Measurements from ENCODE around the gene MAT2B.

The MAT2B gene

DNA sequence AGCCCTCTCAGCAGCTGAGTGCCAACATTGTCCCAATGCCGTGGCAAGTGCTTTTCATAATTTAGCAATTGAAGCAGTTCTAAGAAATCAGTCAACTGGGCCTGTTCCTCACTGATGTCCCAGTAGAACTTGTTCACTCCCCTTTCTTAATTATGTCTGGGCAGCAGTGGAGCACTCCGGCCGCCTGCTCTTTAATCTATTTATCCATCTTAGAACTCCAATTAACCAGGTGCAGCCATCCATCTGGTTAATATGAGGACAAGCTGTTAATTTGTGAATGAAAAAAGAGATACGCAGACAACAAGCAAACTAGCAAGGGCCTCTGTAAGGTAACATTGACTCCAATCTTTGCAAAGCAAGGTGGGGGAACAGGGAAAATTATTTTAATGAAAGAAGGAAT is 39.4 kb downstream of the MAT2B start:
- no peaks in the 10 kb centered on the region for H3K9me3 ChIP-seq (ENCODE audit: insufficient read depth, low read length)

DNA sequence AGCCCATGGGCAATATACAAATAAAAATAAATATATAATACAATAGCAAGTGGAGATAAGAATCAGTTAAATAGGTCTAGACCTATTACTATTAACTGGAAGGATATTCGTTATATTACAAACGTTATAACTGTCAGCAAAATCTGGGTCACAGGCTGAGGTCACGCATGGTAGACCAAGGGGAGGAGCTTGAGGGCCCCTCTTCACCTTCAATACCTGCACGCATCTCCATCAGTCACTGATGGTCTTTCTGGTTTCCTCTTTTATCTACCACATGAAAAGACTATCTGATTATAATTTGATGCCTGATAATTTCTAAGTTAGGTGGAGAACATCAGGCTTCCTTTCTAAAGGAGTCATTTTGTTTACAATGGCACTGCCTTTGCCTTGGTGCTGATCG is 43.2 kb downstream of the MAT2B start:
- H3K9ac ChIP-seq (ENCODE audit: low read length), result no peak overlapping the region
- H3K9me2 ChIP-seq (replicated peaks; ENCODE audit: insufficient read depth, low read length), result no peaks in the 10 kb centered on the region
- H2AFZ ChIP-seq (ENCODE audit: low read depth, low read length, severe bottlenecking), result no peak overlapping the region
- no peak overlapping the region for H3K27ac ChIP-seq (ENCODE audit: low read depth, low read length)
- no peak overlapping the region for H3K4me3 ChIP-seq (ENCODE audit: insufficient read depth, low read length, poor library complexity, severe bottlenecking)
- no peaks in the 10 kb centered on the region for H3K9me3 ChIP-seq (ENCODE audit: insufficient read depth, low read length)
- no peaks in the 10 kb centered on the region for H3K27me3 ChIP-seq (ENCODE audit: low read length)
- no peaks in the 10 kb centered on the region for H3F3A ChIP-seq (ENCODE audit: insufficient read depth)
- no peaks in the 10 kb centered on the region for H3K79me2 ChIP-seq (ENCODE audit: insufficient read depth, low read length)
- H3K36me3 ChIP-seq (ENCODE audit: low read length), result no peaks in the 10 kb centered on the region
- no peak for TF ChIP-seq EZH2phosphoT487 (conservative IDR thresholded peaks at IDR 0.05; ENCODE audit: low read length)
- TF ChIP-seq, protein P1, sequence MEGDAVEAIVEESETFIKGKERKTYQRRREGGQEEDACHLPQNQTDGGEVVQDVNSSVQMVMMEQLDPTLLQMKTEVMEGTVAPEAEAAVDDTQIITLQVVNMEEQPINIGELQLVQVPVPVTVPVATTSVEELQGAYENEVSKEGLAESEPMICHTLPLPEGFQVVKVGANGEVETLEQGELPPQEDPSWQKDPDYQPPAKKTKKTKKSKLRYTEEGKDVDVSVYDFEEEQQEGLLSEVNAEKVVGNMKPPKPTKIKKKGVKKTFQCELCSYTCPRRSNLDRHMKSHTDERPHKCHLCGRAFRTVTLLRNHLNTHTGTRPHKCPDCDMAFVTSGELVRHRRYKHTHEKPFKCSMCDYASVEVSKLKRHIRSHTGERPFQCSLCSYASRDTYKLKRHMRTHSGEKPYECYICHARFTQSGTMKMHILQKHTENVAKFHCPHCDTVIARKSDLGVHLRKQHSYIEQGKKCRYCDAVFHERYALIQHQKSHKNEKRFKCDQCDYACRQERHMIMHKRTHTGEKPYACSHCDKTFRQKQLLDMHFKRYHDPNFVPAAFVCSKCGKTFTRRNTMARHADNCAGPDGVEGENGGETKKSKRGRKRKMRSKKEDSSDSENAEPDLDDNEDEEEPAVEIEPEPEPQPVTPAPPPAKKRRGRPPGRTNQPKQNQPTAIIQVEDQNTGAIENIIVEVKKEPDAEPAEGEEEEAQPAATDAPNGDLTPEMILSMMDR (IDR thresholded peaks at IDR 0.05; ENCODE audit: insufficient read depth, low read length, poor library complexity, severe bottlenecking), result no peak
- H3K4me2 ChIP-seq (ENCODE audit: low read depth, low read length, poor library complexity, severe bottlenecking), result no peak overlapping the region
- no peaks in the 10 kb centered on the region for H4K20me1 ChIP-seq (ENCODE audit: low read depth, low read length)

More for the DNA sequence above, 39.4 kb downstream of the MAT2B start:
- no peaks in the 10 kb centered on the region for H3K79me2 ChIP-seq (ENCODE audit: insufficient read depth, low read length)
- no peaks in the 10 kb centered on the region for H3K9me2 ChIP-seq (replicated peaks; ENCODE audit: insufficient read depth, low read length)
- H2AFZ ChIP-seq (ENCODE audit: low read depth, low read length, severe bottlenecking), result no peak overlapping the region
- no peak overlapping the region for H3K27ac ChIP-seq (ENCODE audit: low read depth, low read length)
- no peaks in the 10 kb centered on the region for H3K27me3 ChIP-seq (ENCODE audit: low read length)
- H3F3A ChIP-seq (ENCODE audit: insufficient read depth), result no peaks in the 10 kb centered on the region
- no peak overlapping the region for H3K4me2 ChIP-seq (ENCODE audit: low read depth, low read length, poor library complexity, severe bottlenecking)
- H3K36me3 ChIP-seq (ENCODE audit: low read length), result no peaks in the 10 kb centered on the region
- no peaks in the 10 kb centered on the region for H4K20me1 ChIP-seq (ENCODE audit: low read depth, low read length)
- H3K9ac ChIP-seq (ENCODE audit: low read length), result no peak overlapping the region
- no peak for TF ChIP-seq EZH2phosphoT487 (conservative IDR thresholded peaks at IDR 0.05; ENCODE audit: low read length)
- TF ChIP-seq, protein P1 (IDR thresholded peaks at IDR 0.05; ENCODE audit: insufficient read depth, low read length, poor library complexity, severe bottlenecking), result no peak
- no peak overlapping the region for H3K4me3 ChIP-seq (ENCODE audit: insufficient read depth, low read length, poor library complexity, severe bottlenecking)

DNA sequence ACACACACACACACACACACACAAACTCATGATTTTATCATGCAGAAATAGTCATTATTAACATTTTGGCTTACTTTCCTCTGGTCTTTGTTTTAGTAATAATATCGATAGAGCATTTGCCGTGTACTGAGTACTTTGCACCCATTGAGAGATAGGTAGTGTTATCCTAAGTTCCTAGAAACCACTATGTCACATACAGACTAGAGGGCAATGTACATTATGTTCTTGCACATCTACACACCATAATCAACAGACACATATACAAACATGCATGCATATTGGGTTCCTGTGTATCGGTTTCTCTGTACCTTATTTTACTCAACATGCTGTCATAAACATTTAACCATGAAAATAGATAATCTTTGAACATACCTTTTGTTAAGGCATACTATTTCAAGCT is 45.7 kb downstream of the MAT2B start:
- Histone ChIP-seq H3K27me3 (ENCODE audit: low read length) (no peaks in the 10 kb centered on the region), H3K9me3 (ENCODE audit: insufficient read depth, low read length) (no peaks in the 10 kb centered on the region), H3K4me2 (ENCODE audit: low read depth, low read length, poor library complexity, severe bottlenecking) (no peak overlapping the region), H3K27ac (ENCODE audit: low read depth, low read length) (no peak overlapping the region), H3F3A (ENCODE audit: insufficient read depth) (no peaks in the 10 kb centered on the region), H2AFZ (ENCODE audit: low read depth, low read length, severe bottlenecking) (no peak overlapping the region), H3K36me3 (ENCODE audit: low read length) (no peaks in the 10 kb centered on the region), H3K4me3 (ENCODE audit: insufficient read depth, low read length, poor library complexity, severe bottlenecking) (no peak overlapping the region), H3K79me2 (ENCODE audit: insufficient read depth, low read length) (no peaks in the 10 kb centered on the region), H3K9me2 (replicated peaks; ENCODE audit: insufficient read depth, low read length) (no peaks in the 10 kb centered on the region), H3K9ac (ENCODE audit: low read length) (no peak overlapping the region), H4K20me1 (ENCODE audit: low read depth, low read length) (no peaks in the 10 kb centered on the region)
- TF ChIP-seq, protein P1 (IDR thresholded peaks at IDR 0.05; ENCODE audit: insufficient read depth, low read length, poor library complexity, severe bottlenecking), result no peak
- TF ChIP-seq EZH2phosphoT487 (conservative IDR thresholded peaks at IDR 0.05; ENCODE audit: low read length), result no peak

Measured in SU-DHL-6 (cell line).